AG20443 (cell line): ENCODE data around the gene SBK1.

Experiments
- DNase-seq: peaks from one replicate; pipeline ENCODE4 v3.0.0; 2012; ENCODE audit warnings: low spot score, mixed read lengths

SBK1 gene

DNA sequence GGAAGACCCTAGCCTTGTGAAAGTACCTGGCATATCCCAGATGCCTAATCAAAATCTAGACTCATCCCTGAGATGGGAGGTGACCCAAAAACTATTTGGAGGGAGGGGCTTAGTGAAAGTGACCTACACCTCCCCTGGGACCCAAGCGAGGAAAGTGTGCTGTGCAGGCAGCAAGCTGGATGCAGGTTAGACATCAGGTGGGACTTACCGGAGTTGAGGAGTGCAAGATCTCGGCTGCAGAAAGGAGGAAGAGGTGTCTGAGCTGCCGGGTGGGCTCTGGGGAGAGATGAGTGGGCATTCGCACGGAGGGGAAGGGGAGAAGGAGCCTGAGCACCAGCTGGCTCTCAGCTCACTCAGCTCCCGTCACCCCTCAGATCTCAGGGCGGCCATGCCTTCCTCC lies 10.3 kb upstream of the SBK1 start:
- DNase-seq: no peak

DNA sequence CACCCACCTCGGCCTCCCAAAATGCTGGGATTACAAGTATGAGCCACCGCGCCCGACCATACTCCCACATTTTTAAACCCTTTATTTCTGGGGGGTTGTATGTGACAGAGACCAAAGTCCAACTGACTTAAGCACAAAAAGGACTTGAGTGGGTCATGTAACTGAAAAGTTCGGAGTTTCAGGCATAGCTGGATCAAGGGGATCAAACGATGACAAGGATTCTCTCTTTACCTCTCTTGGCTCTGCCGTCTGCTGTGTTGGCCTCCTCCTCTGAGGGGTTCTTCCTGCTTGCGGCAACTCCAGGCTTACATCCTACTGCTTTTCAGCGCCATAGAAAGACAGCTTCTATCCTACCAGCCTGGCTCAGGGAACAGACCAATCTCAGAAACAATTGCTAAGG lies 9.2 kb upstream of the SBK1 start:
- no peak for DNase-seq

DNA sequence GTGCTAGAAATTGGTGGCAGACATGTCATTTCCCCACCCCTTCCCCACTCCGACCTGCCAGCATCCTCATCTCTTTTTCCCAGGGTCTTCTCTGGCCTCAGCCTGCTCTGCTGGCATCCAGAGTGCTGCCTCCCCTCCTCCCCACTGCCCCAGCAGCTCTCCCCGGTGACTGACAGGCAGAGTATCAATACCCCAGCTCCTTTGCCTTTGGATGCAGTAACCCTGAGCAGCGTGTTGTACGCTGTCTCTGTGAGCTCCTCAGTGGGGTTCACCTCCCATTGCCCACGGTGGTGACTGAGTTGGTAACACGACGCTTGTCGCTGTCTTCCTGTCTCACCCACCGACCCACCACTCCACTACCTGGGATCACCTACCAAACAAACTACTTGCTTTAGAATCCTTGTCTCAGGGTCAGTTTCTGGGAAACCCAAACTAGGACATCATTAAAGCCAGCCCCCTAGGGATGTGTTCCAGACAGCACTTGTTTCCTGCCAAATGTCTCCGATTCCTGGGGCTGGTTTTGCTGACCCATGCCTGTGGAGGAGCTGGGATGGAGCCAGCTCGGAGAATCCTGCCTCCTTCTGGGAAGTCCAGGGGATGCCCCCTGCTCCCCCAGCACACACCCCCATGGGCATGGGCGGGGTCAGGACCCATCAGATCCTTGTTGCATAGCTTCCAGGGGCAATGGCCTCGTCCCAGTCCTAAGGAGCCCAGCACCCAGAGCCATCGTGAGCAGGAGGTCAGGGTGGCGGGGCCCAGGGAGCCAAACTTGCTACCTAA lies 8.3 kb upstream of the SBK1 start:
- no peak for DNase-seq

DNA sequence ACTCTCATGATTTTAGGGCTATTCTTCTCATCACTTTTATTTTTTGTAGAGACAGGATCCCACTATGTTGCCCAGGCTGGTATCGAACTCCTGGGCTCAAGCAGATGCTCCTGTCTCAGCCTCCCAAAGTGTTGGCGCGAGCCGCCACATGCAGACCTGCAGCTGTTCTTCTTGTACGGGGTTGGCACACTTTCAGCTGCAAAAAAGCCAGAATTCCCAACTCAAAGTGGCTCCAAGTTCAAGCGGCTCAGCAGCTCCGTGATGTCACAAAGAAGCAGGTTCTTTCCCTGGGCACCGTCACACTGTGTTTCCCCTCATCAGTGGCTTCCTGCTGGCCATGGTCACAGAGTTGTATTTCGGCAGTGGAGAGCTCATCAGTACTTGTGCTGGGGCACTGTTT lies 6.7 kb upstream of the SBK1 start:
- DNase-seq: no peak

DNA sequence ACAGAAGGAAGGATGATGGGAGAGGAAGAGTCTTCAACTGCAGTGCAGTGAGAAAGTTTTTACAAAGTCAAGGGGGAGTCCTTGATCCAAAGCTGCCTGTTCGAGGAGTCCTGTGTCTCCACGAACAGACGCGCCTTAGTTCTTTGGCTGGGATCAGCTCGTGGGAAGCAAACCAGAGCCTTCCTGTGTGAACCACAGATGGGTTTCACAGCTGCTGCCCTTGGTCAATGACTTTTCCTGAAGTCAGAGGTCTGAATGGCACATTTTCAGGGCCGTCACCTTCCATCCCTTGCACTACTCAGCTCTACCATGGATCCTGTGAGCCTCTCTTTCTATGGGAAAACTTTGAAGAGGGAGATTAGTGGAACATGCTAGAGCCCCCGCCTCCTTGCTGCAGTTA lies 4.2 kb upstream of the SBK1 start:
- DNase-seq: no peak

DNA sequence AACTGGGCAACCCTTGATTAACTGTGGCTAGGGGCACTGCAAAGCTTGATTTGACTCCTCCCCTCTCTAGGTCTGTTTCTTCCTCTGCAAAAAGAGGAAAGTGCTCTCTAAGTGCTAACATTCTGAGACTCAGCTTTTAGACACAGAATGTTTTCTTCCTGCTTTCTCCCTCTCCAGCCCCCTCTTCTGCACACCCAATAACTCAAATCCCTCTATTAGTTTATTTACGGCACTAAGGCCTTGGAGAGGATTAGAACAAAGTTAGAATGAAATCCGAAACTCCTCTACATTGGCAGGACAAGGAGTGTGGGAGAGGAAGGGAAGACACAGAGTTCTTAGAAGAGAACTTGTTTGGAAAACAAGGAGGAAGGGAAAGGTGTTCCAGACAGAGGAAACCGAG lies 3.3 kb upstream of the SBK1 start:
- no peak for DNase-seq

DNA sequence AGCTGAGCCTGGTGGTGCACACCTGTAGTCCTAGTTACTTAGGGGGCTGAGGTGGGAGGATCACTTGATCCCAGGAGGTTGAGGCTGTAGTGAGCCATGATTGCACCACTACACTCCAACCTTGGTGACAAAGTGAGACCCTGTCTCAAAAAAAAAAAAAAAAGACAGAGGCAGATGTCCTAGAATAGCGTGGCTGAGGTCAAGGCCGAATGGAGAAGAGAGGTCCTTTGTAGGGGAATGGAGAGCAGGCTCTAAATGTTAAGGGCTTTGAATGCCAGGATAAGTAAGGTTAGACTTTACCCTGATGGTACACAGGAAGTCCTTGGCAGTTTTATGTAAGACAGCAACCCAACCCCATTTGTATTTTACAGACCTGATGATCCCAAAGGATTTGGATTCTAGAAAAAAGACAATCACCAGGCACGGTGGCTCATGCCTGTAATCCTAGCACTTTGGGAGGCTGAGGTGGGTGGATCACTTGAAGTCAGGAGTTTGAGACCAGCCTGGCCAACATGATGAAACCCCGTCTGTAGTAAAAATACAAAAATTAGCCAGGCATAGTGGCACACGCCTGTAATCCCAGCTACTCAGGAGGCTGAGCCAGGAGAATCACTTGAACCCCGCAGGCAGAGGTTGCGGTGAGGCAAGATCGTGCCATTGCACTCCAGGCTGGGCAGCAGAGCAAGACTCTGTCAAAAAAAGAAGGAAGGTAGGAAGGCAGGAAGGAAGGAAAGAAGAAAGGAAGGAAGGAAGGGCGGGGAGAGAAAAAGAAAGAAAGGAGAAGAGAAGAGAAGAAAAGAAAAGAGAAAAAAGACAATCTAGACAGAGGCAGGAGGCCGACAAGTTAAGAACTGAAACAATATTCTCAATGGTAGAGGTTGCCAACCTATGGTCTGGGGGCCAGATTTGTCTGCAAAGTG lies 2.1 kb upstream of the SBK1 start:
- no peak for DNase-seq

DNA sequence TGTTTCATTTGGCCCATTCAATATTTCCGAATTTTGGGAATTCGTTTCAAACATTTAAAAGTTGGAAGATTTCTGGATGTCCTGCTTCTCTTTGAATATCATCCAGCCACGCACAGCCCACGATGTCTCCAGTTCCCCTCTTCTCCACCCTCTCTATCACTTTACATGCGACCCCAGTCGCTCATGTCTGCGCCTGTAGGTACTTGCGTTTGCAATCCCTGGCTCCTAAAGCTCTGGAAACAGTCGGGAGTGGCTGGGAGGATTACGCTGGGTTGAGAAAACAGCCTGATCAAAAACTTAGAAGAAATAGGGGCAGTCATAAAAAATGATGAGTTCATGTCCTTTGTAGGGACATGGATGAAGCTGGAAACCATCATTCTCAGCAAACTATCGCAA lies 1.5 kb upstream of the SBK1 start:
- no peak for DNase-seq

DNA sequence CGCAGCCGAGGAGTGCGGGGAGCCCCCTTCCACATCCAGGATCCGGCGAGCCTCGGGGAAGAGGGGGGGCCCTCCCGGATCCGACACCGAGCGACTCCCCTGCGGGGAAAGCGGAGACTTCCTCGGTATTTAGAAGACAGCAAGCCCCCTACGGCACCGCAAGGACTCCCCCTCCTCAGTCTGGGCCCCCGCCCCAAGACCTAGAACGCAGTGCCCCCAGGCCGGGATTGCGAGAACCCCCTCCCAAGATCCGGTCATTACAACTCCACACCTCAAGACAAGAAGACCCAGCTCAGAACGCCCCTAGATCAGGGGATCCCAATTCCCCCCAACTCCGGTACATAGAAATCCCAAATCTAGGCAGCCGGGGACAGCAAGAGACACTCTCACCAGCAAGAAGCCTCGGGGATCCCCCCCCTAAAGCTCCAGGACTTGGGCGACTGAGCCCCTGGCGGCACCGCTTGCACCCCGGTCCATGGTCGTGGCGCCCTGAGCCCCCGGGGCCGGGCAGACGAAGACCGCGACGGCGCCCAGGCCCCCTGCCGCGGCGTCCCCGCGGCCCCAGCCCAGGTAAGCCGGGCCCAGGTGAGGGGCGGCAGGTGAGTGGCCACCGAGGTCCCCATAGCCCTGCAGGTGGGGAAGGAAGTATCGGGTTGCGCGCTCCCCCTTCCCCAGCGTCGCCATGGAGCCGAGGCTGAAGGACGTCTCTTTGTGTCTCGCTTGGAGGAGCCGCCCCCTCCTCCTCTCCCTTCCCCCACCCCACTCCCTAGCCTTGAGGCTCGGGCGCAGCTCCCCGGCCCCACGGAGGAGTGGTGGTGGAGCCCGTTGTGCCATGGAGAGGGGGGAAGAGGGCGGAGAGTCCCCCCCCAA lies 641 bp downstream of the SBK1 start:
- DNase-seq: no peak

DNA sequence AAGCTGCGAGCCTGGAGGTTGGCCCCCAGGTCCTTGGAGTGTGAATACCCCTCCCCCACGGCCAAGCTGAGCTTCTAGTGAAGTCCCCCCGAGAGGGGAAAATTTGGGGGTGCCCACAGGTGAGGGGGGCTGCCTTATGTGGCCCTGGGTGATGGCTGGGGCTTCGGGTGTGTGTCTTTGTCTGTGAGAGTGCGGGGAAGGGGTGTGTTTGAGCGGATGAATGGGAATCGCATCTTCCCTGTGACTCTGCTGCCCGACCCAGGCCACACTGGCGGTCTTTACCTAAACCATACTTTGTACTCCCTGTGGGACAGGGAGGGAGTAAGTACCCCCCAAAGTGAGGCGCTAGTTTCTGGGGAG lies 1.3 kb downstream of the SBK1 start:
- DNase-seq: no peak

DNA sequence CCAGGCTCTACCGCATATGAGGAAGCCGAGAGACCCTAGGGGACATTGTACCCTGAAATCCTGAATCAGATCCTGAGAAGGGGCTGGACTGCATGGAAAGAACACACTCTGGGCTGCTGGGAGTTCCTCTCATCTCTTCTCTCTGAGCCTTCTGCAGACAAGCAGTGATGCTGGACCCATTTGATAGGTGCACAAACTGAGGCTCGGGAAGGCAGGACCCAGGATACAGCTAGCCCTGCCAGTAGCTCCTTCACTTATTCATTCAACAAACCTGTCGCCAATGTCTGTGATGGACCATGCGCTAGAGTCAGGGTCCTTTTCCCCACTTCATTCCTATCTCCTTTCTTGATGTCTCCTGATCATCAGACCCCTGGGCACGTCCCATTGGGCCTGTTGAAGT lies 1.9 kb downstream of the SBK1 start:
- DNase-seq: no peak

DNA sequence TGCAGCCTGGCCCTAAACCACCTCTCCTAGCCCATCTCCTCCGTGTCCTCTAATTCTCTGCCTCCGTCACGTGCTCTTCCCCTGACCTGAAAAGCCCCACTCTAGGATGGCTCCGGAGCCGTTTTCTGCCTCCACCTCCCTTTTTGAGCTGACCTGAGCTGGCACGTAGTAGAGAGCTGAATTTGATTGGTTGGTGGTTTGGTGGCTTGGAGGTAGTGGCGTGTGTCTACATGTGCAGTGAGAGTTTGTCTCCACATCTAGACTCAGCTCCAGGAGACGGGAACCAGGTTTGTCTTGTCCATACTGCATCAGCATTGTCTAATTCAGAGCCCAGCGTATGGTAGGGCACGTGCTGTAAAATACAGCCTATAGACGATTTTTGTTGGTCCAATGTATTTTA lies 3.0 kb downstream of the SBK1 start:
- DNase-seq: no peak

DNA sequence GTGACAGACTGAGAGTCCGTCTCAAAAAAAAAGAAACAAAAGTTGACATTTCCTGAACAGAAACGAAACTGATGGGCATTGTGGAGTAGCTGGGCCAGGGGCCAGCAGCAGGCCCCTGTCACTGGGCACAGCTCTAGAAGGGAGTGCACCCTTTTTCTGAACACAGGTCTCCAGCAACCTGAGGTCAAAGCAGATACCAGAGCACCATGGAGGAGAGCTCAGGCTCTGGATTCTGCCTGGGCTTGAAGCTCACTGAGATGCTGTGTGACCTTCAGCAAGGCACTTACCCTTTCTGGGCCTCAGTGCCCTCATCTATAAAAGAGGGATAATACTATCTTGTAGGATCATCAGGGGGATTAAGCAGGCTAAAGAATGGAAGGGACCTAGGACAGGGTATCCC lies 5.0 kb downstream of the SBK1 start:
- DNase-seq: no peak

DNA sequence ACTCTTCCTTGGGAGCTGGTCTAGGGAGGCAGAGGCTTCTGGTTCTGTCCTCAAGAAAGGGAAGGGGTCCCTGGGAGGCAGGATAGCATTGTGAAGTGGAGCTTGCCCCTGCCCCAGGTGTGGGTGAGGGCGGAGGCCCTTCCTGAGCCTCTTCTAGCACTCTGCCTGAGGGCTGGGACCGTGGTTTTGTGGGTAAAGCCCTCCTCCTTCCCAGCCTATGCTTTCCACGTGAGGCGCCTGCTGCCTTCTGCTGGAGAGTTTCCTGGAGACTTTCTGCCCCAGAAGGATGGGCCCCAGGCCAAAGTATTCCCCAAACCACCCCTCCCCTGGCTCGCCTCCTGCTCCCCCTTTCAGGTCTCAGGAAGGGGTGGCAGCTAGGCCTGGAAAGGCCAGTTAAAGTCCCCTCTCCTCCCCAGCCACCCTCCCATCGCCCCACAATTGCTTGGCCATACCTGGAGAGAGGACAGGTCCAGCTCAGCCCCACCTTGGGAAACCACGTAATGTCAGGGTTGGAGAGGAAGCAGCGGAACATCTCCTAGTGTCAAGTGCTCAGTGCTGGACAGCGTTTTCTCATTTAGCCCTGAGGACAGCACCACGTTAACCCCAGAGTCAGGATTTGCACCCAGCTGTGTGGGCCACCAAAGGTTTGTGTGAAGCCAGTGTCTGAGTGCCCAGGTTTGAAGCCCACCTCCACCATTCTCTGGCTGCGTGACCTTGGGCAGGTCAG lies 5.6 kb downstream of the SBK1 start:
- no peak for DNase-seq

DNA sequence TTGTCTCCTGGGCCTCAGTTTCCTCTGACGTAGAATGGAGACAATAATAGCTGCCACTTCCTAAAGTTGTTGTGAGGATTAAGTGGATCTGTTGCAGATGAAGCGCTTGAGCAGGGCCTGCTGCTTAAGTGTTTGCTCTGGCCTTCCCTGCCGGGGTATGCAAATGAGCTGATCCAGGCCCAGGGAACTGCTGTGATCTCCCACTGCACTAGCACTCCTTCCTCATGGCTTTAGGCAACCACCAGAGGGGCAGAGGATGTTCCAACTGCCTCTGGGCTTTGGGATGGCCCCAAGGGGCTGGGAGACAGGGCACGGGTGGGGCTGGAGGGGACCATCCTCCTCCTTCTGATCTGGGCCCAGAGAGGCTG lies 6.2 kb downstream of the SBK1 start:
- no peak for DNase-seq

DNA sequence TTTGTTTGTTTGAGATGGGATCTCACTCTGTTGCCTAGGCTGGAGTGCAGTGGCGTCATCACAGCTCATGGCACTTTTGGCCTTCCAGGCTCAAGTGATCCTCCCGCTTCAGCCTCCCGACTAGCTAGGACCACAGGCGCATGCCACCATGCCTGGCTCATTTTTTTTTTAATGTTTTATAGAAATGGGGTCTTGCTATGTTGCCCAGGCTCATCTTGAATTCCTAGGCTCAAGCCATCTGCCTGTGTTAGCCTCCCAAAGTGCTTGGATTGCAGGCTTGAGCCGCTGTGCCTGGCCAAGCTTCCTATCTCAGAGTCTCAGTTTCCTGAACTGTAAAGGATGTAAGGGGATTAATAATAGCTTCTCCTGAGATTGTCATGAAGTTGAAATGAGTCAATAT lies 8.0 kb downstream of the SBK1 start:
- DNase-seq: no peak

DNA sequence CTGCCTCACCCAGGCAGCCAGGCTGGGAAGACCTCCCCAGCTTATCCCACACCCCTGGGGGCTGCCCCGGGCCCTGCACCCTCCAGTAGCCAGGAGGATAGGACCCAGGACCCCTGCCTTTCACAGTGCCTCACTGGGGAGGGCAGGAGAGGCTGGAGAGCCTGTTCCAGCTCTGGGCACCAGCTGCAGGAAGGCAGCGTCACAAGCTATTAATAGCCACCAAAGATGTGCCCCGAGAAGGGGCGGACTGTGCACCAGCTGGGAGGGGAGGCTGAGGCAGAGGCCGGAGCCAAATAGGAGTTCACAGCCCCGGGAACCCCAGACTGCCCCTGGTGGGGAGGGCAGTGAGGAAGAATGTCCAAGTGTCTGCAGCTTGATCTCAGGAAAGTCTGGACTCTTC lies 8.8 kb downstream of the SBK1 start:
- DNase-seq: no peak

DNA sequence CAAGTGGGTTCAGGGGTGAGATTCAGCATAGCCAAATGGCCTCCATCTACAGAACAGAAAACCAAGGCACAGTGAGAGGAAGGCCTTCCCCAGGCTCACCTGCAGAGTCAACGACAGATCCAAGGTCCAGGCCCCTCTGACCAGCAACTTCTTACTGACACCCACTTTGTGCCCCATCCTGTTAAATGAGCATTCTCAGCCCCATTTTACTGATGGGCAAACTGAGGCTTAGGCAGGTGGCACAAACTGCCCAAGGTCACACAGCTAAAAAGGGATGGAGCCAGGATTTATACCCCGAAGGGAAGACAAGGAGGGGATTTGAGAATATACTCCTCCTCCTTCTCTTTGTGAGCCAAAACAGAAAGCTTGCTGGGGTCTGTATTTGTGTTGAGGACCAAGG lies 9.3 kb downstream of the SBK1 start:
- DNase-seq: no peak

DNA sequence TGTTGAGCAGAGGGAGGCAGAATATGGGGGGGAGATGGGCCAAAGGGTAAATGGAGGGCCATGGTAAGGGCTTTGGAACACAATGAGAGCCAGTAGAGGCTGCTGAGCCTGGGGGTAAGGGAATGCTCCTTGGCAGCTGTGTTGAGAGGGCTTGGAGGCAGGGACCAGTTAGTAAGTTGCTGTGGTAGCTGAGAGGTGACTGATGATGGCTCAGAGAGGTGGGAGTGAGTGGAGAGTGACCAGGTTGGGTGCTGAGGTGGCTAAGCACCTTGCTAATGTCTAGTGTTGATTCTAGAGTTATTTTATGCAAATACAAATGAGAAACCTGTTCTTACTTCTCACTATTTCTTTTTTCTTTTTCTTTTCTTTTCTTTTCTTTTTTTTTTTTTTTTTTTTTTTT lies 10.8 kb downstream of the SBK1 start:
- DNase-seq: no peak

DNA sequence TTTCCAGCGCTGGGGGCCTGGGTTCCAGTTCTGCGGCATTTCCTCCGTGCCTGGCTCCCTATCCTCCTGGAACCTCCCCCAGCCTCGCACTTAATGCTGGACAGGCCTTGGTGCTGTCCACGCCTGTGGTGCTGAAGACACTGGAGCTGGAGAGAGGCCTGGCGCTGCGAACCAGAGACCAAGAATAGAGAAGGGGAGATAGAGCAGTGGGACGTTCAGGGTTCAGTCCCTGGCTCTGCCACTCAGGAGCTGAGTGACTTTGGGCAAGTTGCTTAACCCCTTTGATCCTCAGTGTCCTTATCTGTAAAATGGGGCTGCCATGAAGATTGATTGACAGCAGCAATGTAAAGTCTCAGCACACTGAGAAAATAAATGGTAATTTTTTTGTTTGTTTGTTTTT lies 11.9 kb downstream of the SBK1 start:
- peak; percentile 61 for DNase-seq

DNA sequence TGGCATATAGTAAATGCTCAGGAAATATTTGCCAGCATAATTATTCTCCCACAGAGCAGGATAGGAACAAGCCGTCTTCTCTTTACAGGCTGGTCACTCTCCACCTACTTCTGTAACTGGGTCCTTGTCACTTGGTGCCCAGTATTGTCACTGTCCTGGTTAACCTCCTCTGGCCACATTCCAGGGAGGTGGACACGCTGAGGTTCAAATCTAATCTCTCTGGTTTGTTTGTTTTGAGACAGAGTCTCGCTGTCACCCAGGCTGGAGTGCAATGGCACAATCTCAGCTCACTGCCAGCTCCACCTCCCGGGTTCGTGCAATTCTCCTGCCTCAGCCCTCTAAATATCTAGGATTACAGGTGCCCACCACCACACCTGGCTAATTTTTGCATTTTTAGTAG lies 15.6 kb downstream of the SBK1 start:
- no peak for DNase-seq
